Activated CD4-positive, alpha-beta T cell treated with anti-CD3 and anti-CD28 coated beads for 36 hours (primary cell): Measurements from ENCODE around the gene NPR3. TPM values are rescaled to one million over a fixed set of nuclear protein-coding genes. Genes with fewer than 3 reads are reported as not detected.

ENCODE experiments used
- ATAC-seq: fragments of 200-7000 bp; cut with Tn5 transposase; one replicate; pipeline ENCODE4 v1.10.0; 2021; ENCODE audit warnings: mild to moderate bottlenecking, moderate library complexity
- CTCF ChIA-PET: fragments of 350-600 bp; sonication (Branson Sonifier 250); formaldehyde crosslinking; loops from one replicate; lab custom pipeline; 2021; ENCODE audit warnings: antibody characterized with exemption; lab: Charles Lee
- POLR2A ChIA-PET: fragments of 350-600 bp; sonication (Branson Sonifier 250); formaldehyde crosslinking; loops from one replicate; lab custom pipeline; 2021; ENCODE audit warnings: antibody characterized with exemption, inconsistent platforms; lab: Charles Lee
- DNase-seq: peaks from one replicate; pipeline ENCODE4 v3.0.0-alpha.2; 2020
- H3K27ac Mint-ChIP-seq: one replicate; pipeline ENCODE4 v1.8.0; 2021; ENCODE audit warnings: mixed read lengths
- H3K27me3 Mint-ChIP-seq: one replicate; pipeline ENCODE4 v1.8.0; 2021; ENCODE audit warnings: mixed read lengths
- H3K36me3 Mint-ChIP-seq: one replicate; pipeline ENCODE4 v1.8.0; 2021; ENCODE audit warnings: low read depth, mixed read lengths
- H3K4me1 Mint-ChIP-seq: one replicate; pipeline ENCODE4 v1.8.0; 2021; ENCODE audit warnings: mixed read lengths
- H3K4me3 Mint-ChIP-seq: one replicate; pipeline ENCODE4 v1.8.0; 2021; ENCODE audit warnings: mild to moderate bottlenecking, moderate library complexity, mixed read lengths
- H3K9me3 Mint-ChIP-seq: one replicate; pipeline ENCODE4 v1.8.0; 2021; ENCODE audit warnings: low read depth, mixed read lengths
- intact Hi-C, 2 experiments: fragments of 100-400 bp; cut with DNase I in 1 of 2; cut with micrococcal nuclease in 1 of 2; formaldehyde crosslinking; loops; one replicate each; pipeline versions ENCODE4 v1.14.2 to v1.15.1; 2022 to 2024; cut with DNase I, micrococcal nuclease
- total RNA-seq, 2 experiments: library from RNA; stranded (reverse); gene quantifications; one replicate each; pipeline ENCODE4 v1.2.3, GENCODE V29; 2021

Gene NPR3
- total RNA-seq, 2 experiments from 2014 or later: 0.05 to 0.09 TPM

GRCh38 chr5:32733590-32734340 is 22.6 kb downstream of the NPR3 start:
- no peaks in the 10 kb centered on the region for H3K9me3 Mint-ChIP-seq
- DNase-seq (no peak), ATAC-seq (no peak)
- no peaks in the 10 kb centered on the region for H3K4me1 Mint-ChIP-seq
- POLR2A ChIA-PET: no interaction called here
- H3K27me3 Mint-ChIP-seq: peaks cover 8% of the 10 kb centered on the region
- no peak overlapping the region for H3K27ac Mint-ChIP-seq
- CTCF ChIA-PET: no interaction called here
- no peaks in the 10 kb centered on the region for H3K36me3 Mint-ChIP-seq
- intact Hi-C loops: no loop called here
- H3K4me3 Mint-ChIP-seq: no peak overlapping the region

GRCh38 chr5:32734827-32735378 is 23.8 kb downstream of the NPR3 start:
- Mint-ChIP-seq H3K27me3 (peaks cover 8% of the 10 kb centered on the region), H3K9me3 (no peaks in the 10 kb centered on the region), H3K4me3 (no peak overlapping the region), H3K27ac (no peak overlapping the region), H3K36me3 (no peaks in the 10 kb centered on the region), H3K4me1 (no peaks in the 10 kb centered on the region)
- ATAC-seq (no peak), DNase-seq (no peak)
- ChIA-PET CTCF (no interaction called here), POLR2A (no interaction called here)
- intact Hi-C loops: no loop called here

GRCh38 chr5:32735512-32735911 is 24.4 kb downstream of the NPR3 start:
- intact Hi-C loops: no loop called here
- ATAC-seq (no peak), DNase-seq (no peak)
- POLR2A ChIA-PET: no interaction called here
- CTCF ChIA-PET: no interaction called here
- no peak overlapping the region for H3K27ac Mint-ChIP-seq
- H3K4me1 Mint-ChIP-seq: no peaks in the 10 kb centered on the region
- no peaks in the 10 kb centered on the region for H3K36me3 Mint-ChIP-seq
- H3K4me3 Mint-ChIP-seq: no peak overlapping the region
- H3K27me3 Mint-ChIP-seq: peaks cover 8% of the 10 kb centered on the region
- H3K9me3 Mint-ChIP-seq: no peaks in the 10 kb centered on the region

- Mint-ChIP-seq H3K27me3 (peaks cover 8% of the 10 kb centered on the region), H3K27ac (no peak overlapping the region), H3K4me3 (no peak overlapping the region), H3K4me1 (no peaks in the 10 kb centered on the region), H3K9me3 (no peaks in the 10 kb centered on the region), H3K36me3 (no peaks in the 10 kb centered on the region)
- no peak for DNase-seq
- ATAC-seq: no peak
- intact Hi-C loops: no loop called here
- ChIA-PET CTCF (no interaction called here), POLR2A (no interaction called here)
These were observed 25.7 kb downstream of the NPR3 start for GRCh38 chr5:32736842-32737241.

GRCh38 chr5:32740651-32741050 is 29.5 kb downstream of the NPR3 start:
- Mint-ChIP-seq H3K27me3 (no peaks in the 10 kb centered on the region), H3K27ac (no peak overlapping the region), H3K4me3 (no peak overlapping the region), H3K36me3 (no peaks in the 10 kb centered on the region), H3K9me3 (no peaks in the 10 kb centered on the region), H3K4me1 (no peaks in the 10 kb centered on the region)
- no peak for ATAC-seq
- intact Hi-C loops: no loop called here
- ChIA-PET POLR2A (no interaction called here), CTCF (no interaction called here)
- DNase-seq: no peak

GRCh38 chr5:32745317-32745716 is 34.2 kb downstream of the NPR3 start:
- peaks cover 3% of the 10 kb centered on the region for H3K9me3 Mint-ChIP-seq
- ATAC-seq (no peak), DNase-seq (no peak)
- CTCF ChIA-PET: no interaction called here
- H3K4me3 Mint-ChIP-seq: no peak overlapping the region
- peaks cover 2% of the 10 kb centered on the region for H3K27me3 Mint-ChIP-seq
- intact Hi-C loops: no loop called here
- no peaks in the 10 kb centered on the region for H3K36me3 Mint-ChIP-seq
- POLR2A ChIA-PET: no interaction called here
- H3K4me1 Mint-ChIP-seq: no peaks in the 10 kb centered on the region
- H3K27ac Mint-ChIP-seq: no peak overlapping the region

- H3K4me1 Mint-ChIP-seq: no peaks in the 10 kb centered on the region
- H3K4me3 Mint-ChIP-seq: no peak overlapping the region
- DNase-seq (no peak), ATAC-seq (no peak)
- H3K27me3 Mint-ChIP-seq: no peaks in the 10 kb centered on the region
- peaks cover 3% of the 10 kb centered on the region for H3K9me3 Mint-ChIP-seq
- H3K36me3 Mint-ChIP-seq: no peaks in the 10 kb centered on the region
- POLR2A ChIA-PET: no interaction called here
- CTCF ChIA-PET: no interaction called here
- no peak overlapping the region for H3K27ac Mint-ChIP-seq
- intact Hi-C loops: no loop called here
These were observed 41.3 kb downstream of the NPR3 start for GRCh38 chr5:32752411-32752810.

GRCh38 chr5:32753051-32753450 is 41.9 kb downstream of the NPR3 start:
- no peaks in the 10 kb centered on the region for H3K27me3 Mint-ChIP-seq
- H3K9me3 Mint-ChIP-seq: peaks cover 2% of the 10 kb centered on the region
- no peaks in the 10 kb centered on the region for H3K36me3 Mint-ChIP-seq
- H3K27ac Mint-ChIP-seq: no peak overlapping the region
- H3K4me3 Mint-ChIP-seq: no peak overlapping the region
- no peaks in the 10 kb centered on the region for H3K4me1 Mint-ChIP-seq
- ChIA-PET CTCF (no interaction called here), POLR2A (interaction anchor here (0.6 kb wide), 1 partner anchor 8 kb away, joined by 5 read pairs; no protein-coding TSS in a partner anchor)
- no peak for DNase-seq
- no peak for ATAC-seq
- intact Hi-C loops: no loop called here

- ChIA-PET CTCF (interaction anchor here (0.6 to 1.2 kb wide), 2 partner anchors 16 to 41 kb away, joined by 3 read pairs; no protein-coding TSS in a partner anchor), POLR2A (no interaction called here)
- H3K9me3 Mint-ChIP-seq: no peaks in the 10 kb centered on the region
- H3K27me3 Mint-ChIP-seq: no peaks in the 10 kb centered on the region
- H3K4me1 Mint-ChIP-seq: no peaks in the 10 kb centered on the region
- H3K27ac Mint-ChIP-seq: no peak overlapping the region
- ATAC-seq (no peak), DNase-seq (no peak)
- H3K36me3 Mint-ChIP-seq: no peaks in the 10 kb centered on the region
- intact Hi-C loops: no loop called here
- H3K4me3 Mint-ChIP-seq: no peak overlapping the region
These were observed 42.6 kb downstream of the NPR3 start for GRCh38 chr5:32753765-32754164.

- no peaks in the 10 kb centered on the region for H3K27me3 Mint-ChIP-seq
- POLR2A ChIA-PET: no interaction called here
- no peak overlapping the region for H3K27ac Mint-ChIP-seq
- CTCF ChIA-PET: interaction anchor here (0.6 to 1.2 kb wide), 2 partner anchors 17 to 41 kb away, joined by 3 read pairs; no protein-coding TSS in a partner anchor
- ATAC-seq (no peak), DNase-seq (no peak)
- intact Hi-C loops: no loop called here
- no peaks in the 10 kb centered on the region for H3K9me3 Mint-ChIP-seq
- no peak overlapping the region for H3K4me3 Mint-ChIP-seq
- no peaks in the 10 kb centered on the region for H3K4me1 Mint-ChIP-seq
- H3K36me3 Mint-ChIP-seq: no peaks in the 10 kb centered on the region
These were observed 43.2 kb downstream of the NPR3 start for GRCh38 chr5:32754284-32754683.

- no peak for ATAC-seq
- Mint-ChIP-seq H3K27me3 (peaks cover 9% of the 10 kb centered on the region), H3K27ac (no peak overlapping the region), H3K4me3 (no peak overlapping the region), H3K9me3 (peaks cover 2% of the 10 kb centered on the region), H3K4me1 (no peaks in the 10 kb centered on the region), H3K36me3 (no peaks in the 10 kb centered on the region)
- ChIA-PET CTCF (interaction anchor here (0.6 kb wide), 1 partner anchor 49 kb away, joined by 3 read pairs; the partner anchor contains the start of gene NPR3), POLR2A (no interaction called here)
- DNase-seq: no peak
- intact Hi-C loops: no loop called here
These were observed 49.0 kb downstream of the NPR3 start for GRCh38 chr5:32760091-32760509.

GRCh38 chr5:32765266-32765665 is 54.1 kb downstream of the NPR3 start:
- Mint-ChIP-seq H3K9me3 (peaks cover 2% of the 10 kb centered on the region), H3K27me3 (peaks cover 15% of the 10 kb centered on the region), H3K4me3 (no peak overlapping the region), H3K27ac (no peak overlapping the region), H3K4me1 (no peaks in the 10 kb centered on the region), H3K36me3 (no peaks in the 10 kb centered on the region)
- ATAC-seq (no peak), DNase-seq (no peak)
- intact Hi-C loops: no loop called here
- POLR2A ChIA-PET: no interaction called here
- CTCF ChIA-PET: no interaction called here
